ENCODE results near the gene DOK1.
"Not testable (repeated sequence)": the region's sequence is repeated elsewhere in the genome, so short reads cannot be mapped to it uniquely, and the experiment has no call there.

The DOK1 gene

GRCh38 chr2:74548285-74548899, 6.1 kb upstream of the DOK1 start:
- DNase-seq (ENCODE audit: low read depth, low spot score) = no peak

GRCh38 chr2:74548900-74549826, 5.4 kb upstream of the DOK1 start:
- DNase-seq (ENCODE audit: low read depth, low spot score) = peak; percentile 78

GRCh38 chr2:74550231-74550630, 4.3 kb upstream of the DOK1 start:
- DNase-seq (ENCODE audit: low read depth, low spot score) = no peak

- no peak for DNase-seq (ENCODE audit: low read depth, low spot score)
These were observed 3.0 kb upstream of the DOK1 start for GRCh38 chr2:74551530-74551929.

- no peak for DNase-seq (ENCODE audit: low read depth, low spot score)
These were observed 2.3 kb upstream of the DOK1 start for GRCh38 chr2:74551942-74552913.

- peak; percentile 53 for DNase-seq (ENCODE audit: low read depth, low spot score)
These were observed 1.4 kb upstream of the DOK1 start for GRCh38 chr2:74552914-74553811.

- peak; percentile 77 for DNase-seq (ENCODE audit: low read depth, low spot score)
These were observed 456 bp downstream of the DOK1 start for GRCh38 chr2:74554820-74555531.

- no peak for DNase-seq (ENCODE audit: low read depth, low spot score)
These were observed 1.1 kb downstream of the DOK1 start for GRCh38 chr2:74555610-74556103.

GRCh38 chr2:74556159-74556558, 1.6 kb downstream of the DOK1 start:
- DNase-seq (ENCODE audit: low read depth, low spot score) = no peak

- no peak for DNase-seq (ENCODE audit: low read depth, low spot score)
These were observed 2.4 kb downstream of the DOK1 start for GRCh38 chr2:74556831-74557370.

GRCh38 chr2:74558284-74559230, 4.0 kb downstream of the DOK1 start:
- no peak for DNase-seq (ENCODE audit: low read depth, low spot score)

GRCh38 chr2:74559912-74560311, 5.4 kb downstream of the DOK1 start:
- DNase-seq (ENCODE audit: low read depth, low spot score) = no peak

GRCh38 chr2:74560591-74560990, 6.1 kb downstream of the DOK1 start:
- peak; percentile 67 for DNase-seq (ENCODE audit: low read depth, low spot score)

- not testable (repeated sequence) for DNase-seq (ENCODE audit: low read depth, low spot score)
These were observed 6.5 kb downstream of the DOK1 start for GRCh38 chr2:74561022-74561421.

GRCh38 chr2:74562126-74562775, 7.7 kb downstream of the DOK1 start:
- DNase-seq (ENCODE audit: low read depth, low spot score) = no peak

GRCh38 chr2:74564222-74564621, 9.7 kb downstream of the DOK1 start:
- peak; percentile 81 for DNase-seq (ENCODE audit: low read depth, low spot score)

GRCh38 chr2:74566076-74566753, 11.7 kb downstream of the DOK1 start:
- no peak for DNase-seq (ENCODE audit: low read depth, low spot score)

- DNase-seq (ENCODE audit: low read depth, low spot score) = peak; percentile 95
These were observed 12.2 kb downstream of the DOK1 start for GRCh38 chr2:74566754-74567085.
